Kidney capillary endothelial cell (primary cell): ENCODE data around the gene TTLL12.

ENCODE experiments used
- DNase-seq: peaks from one replicate; pipeline ENCODE4 v3.0.0-alpha.2; 2018; ENCODE audit warnings: low spot score

The TTLL12 gene

GRCh38 chr22:43172191-43172590, 14.7 kb downstream of the TTLL12 start:
- DNase-seq = no peak

GRCh38 chr22:43171607-43172006, 15.3 kb downstream of the TTLL12 start:
- no peak for DNase-seq

- DNase-seq = no peak
Measured at GRCh38 chr22:43171019-43171491, 15.9 kb downstream of the TTLL12 start.

GRCh38 chr22:43170131-43170480, 16.8 kb downstream of the TTLL12 start:
- no peak for DNase-seq

- no peak for DNase-seq
Measured at GRCh38 chr22:43169310-43170130, 17.4 kb downstream of the TTLL12 start.

- no peak for DNase-seq
Measured at GRCh38 chr22:43168471-43169309, 18.2 kb downstream of the TTLL12 start.

GRCh38 chr22:43167001-43167589, 19.8 kb downstream of the TTLL12 start:
- DNase-seq = no peak

- DNase-seq = no peak
Measured at GRCh38 chr22:43166132-43166930, 20.6 kb downstream of the TTLL12 start.

- DNase-seq = no peak
Measured at GRCh38 chr22:43164636-43165035, 22.3 kb downstream of the TTLL12 start.

- DNase-seq = no peak
Measured at GRCh38 chr22:43163241-43163795, 23.6 kb downstream of the TTLL12 start.

GRCh38 chr22:43162412-43163150, 24.4 kb downstream of the TTLL12 start:
- no peak for DNase-seq

GRCh38 chr22:43160497-43161126, 26.3 kb downstream of the TTLL12 start:
- DNase-seq = no peak

GRCh38 chr22:43159484-43160178, 27.3 kb downstream of the TTLL12 start:
- no peak for DNase-seq

- no peak for DNase-seq
Measured at GRCh38 chr22:43158778-43159483, 28.0 kb downstream of the TTLL12 start.

- no peak for DNase-seq
Measured at GRCh38 chr22:43157874-43158546, 28.9 kb downstream of the TTLL12 start.

GRCh38 chr22:43156413-43156812, 30.5 kb downstream of the TTLL12 start:
- DNase-seq = no peak

GRCh38 chr22:43155789-43156188, 31.1 kb downstream of the TTLL12 start:
- no peak for DNase-seq

- no peak for DNase-seq
Measured at GRCh38 chr22:43154887-43155536, 31.9 kb downstream of the TTLL12 start.
